ENCODE measurements around the gene RGS11.

- TF ChIP-seq CTCF (IDR thresholded peaks at IDR 0.05 in 8 of 11, conservative IDR thresholded peaks at IDR 0.05 in 3 of 11) (no peak), POLR2AphosphoS5 (IDR thresholded peaks at IDR 0.05) (no peak), POLR2A (IDR thresholded peaks at IDR 0.05) (no peak)
Measured at GRCh38 chr16:253833-254232, 21.9 kb downstream of the RGS11 start.
